ENCODE results near the gene ADARB1.
"Not testable (repeated sequence)": the region's sequence is repeated elsewhere in the genome, so short reads cannot be mapped to it uniquely, and the experiment has no call there.

- TF ChIP-seq, protein P1, sequence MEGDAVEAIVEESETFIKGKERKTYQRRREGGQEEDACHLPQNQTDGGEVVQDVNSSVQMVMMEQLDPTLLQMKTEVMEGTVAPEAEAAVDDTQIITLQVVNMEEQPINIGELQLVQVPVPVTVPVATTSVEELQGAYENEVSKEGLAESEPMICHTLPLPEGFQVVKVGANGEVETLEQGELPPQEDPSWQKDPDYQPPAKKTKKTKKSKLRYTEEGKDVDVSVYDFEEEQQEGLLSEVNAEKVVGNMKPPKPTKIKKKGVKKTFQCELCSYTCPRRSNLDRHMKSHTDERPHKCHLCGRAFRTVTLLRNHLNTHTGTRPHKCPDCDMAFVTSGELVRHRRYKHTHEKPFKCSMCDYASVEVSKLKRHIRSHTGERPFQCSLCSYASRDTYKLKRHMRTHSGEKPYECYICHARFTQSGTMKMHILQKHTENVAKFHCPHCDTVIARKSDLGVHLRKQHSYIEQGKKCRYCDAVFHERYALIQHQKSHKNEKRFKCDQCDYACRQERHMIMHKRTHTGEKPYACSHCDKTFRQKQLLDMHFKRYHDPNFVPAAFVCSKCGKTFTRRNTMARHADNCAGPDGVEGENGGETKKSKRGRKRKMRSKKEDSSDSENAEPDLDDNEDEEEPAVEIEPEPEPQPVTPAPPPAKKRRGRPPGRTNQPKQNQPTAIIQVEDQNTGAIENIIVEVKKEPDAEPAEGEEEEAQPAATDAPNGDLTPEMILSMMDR (IDR thresholded peaks at IDR 0.05) = not testable (repeated sequence)
- not testable (repeated sequence) for TF ChIP-seq POLR2AphosphoS5, EP300 (IDR thresholded peaks at IDR 0.05)
Measured at GRCh38 chr21:45133574-45134278, 59.3 kb downstream of the ADARB1 start.

Data from stomach (tissue), 4 donors.